Measurements from ENCODE around the gene TRIAP1.
"Not testable (repeated sequence)": the region's sequence is repeated elsewhere in the genome, so short reads cannot be mapped to it uniquely, and the experiment has no call there.

Gene TRIAP1

GRCh38 chr12:120445911-120446843 lies at the start of gene TRIAP1, which contains the start of gene GATC:
Gene TRIAP1, minus strand, starts transcription at chr12:120446384. Its CDS starts 12 bp downstream, at chr12:120446372.
Gene GATC, plus strand, starts transcription at chr12:120446444. Its CDS starts 37 bp downstream, at chr12:120446481.
- DNase-seq (ENCODE audit: low read depth): peak; percentile 78

GRCh38 chr12:120495186-120495730 lies 49.1 kb upstream of the TRIAP1 start:
- DNase-seq (ENCODE audit: low read depth): no peak

DNA sequence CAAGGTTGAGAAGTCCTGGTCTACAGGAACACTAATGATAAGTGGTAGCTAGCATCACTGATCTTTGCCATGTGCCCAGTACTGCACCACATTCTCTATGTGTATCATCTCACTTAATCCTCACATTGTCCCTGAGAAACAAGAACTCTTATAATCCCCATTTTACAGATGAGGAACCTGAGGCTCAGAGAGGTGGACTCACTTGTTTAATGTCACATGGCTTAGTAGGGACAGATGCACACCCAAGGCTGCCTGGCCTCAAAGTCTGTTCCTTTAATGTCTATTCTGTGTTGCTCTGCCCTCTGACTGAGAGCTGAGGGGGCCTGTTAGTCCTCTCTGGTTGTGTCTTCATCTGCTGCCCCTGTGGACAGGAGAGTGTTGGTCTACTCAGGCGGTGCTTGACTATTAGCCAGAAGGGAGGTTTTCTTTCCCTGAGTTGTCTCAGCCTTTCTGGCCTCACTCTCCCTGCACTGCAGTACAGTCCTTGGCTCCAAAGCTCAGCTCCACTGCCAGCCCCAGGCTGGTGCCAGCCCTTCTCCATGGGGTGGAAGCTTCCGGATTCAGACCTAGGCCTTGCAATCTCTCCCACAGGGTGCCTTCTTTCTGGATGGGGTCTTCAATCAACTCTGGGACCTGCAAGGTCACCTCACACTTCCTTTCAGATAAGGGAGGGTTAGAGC lies 44.8 kb upstream of the TRIAP1 start:
- no peak for DNase-seq (ENCODE audit: low read depth)

DNA sequence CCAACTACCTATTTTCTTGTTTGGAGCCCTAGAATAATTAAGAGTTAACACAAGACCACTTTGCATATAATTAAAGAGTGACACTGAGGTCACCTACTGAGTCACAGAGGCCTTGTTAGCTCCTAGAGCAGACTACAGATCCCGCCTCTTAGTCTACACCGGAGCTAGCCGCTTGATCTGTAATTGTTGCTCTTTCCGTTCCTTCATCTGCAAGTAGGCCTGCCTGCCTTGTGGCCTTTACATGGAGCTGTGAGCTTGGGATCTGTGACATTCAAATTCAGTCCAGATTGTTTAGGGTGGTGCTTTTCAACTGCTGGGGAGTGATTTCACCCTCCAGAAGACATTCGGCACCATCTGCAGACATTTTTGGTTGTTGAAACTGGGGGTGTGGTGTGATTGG lies 44.1 kb upstream of the TRIAP1 start:
- DNase-seq (ENCODE audit: low read depth): no peak

GRCh38 chr12:120489018-120489417 lies 42.8 kb upstream of the TRIAP1 start:
- DNase-seq (ENCODE audit: low read depth): no peak

GRCh38 chr12:120488057-120488640 lies 42.0 kb upstream of the TRIAP1 start:
- DNase-seq (ENCODE audit: low read depth): no peak

DNA sequence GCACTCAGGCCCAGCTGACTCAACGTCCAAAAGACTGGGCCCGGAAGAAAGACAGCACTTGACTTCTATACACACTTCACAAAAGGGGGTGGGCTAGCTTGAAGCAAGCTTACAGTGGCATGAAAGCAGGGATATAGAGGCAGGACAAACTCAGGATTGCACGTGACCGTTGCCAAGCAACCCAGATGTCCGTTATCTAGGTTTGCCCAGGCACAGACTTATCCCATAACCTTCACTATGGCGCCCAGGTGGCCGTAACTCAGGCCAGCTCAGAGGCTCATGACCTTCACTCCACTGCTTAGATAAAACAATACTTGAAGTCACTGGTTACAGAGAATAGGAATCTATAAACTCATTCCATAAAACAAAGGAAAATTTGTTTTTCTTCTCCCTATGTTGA lies 41.4 kb upstream of the TRIAP1 start:
- not testable (repeated sequence) for DNase-seq (ENCODE audit: low read depth)

GRCh38 chr12:120485961-120486881 lies 40.0 kb upstream of the TRIAP1 start:
- no peak for DNase-seq (ENCODE audit: low read depth)

DNA sequence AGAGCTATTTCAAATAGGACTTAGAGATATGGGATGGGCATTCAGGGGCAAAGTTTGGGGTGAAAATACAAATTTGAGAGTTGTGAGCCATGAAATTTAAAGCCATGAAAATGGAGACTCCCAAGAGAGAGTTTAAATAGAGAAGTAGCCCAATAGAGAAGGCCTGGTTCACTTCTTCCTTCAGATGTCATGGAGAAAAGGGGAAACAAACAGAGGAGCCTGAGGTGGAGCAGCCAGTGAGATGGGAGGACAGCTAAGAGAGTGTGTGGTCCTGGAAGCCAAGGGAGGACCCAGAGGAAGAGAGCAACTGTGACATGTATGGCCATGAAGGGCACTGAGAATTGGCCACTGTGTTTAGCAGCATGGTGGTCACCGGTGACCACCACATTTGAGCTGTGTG lies 37.4 kb upstream of the TRIAP1 start:
- DNase-seq (ENCODE audit: low read depth): no peak

DNA sequence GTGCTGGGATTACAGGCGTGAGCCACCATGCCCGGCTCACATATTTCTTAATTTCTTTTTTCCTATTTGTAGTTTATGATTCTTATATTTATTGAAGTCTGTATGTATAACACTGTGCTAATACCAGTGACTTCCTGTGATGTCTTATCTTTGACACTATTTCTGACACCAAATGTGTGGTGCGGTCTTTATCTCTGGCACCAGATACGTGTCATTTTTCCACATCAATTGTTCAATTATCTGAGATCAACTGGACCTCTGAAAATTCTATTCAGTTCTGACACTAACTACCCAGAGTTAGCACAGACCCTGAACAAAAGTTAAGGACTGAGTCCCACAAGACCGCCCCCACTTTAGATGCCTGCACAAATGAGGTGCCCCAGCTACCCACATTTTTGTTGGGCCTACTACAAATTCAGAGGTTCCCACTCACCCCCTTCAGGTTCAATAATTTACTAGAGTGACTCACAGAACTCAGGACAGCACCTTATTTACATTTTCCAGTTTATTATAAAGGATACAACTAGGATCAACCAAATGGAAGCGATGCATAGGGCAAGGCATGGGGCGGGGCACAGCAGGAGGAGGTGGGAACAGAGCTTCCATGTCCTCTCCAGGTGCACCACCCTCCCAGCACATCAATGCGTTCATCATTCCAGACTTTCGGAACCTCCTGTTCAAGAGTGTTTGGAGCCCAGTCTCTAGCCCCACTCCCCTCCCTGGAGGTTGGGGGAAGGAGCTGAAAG lies 35.0 kb upstream of the TRIAP1 start:
- DNase-seq (ENCODE audit: low read depth): no peak

DNA sequence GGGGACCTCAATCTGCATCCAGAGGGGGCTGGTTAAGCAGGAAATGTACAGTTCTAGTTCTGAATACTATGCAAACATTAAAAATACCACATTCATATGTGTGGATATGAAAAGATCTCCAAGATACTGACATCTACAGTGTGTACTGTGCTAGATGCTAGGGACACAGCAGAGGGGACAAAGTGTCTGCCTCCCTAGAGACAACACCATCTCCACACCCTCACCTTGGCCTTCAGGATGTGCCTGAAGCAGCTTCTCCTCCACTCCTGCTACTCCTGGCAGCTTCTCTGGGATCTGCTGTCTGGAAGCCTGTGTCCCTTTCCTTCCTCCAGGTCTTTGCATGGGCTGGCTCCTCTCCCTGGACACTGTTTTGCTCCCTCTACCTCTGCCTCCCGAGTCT lies 34.0 kb upstream of the TRIAP1 start:
- DNase-seq (ENCODE audit: low read depth): no peak

- DNase-seq (ENCODE audit: low read depth): no peak
Measured at GRCh38 chr12:120479458-120479857, 33.3 kb upstream of the TRIAP1 start.

DNA sequence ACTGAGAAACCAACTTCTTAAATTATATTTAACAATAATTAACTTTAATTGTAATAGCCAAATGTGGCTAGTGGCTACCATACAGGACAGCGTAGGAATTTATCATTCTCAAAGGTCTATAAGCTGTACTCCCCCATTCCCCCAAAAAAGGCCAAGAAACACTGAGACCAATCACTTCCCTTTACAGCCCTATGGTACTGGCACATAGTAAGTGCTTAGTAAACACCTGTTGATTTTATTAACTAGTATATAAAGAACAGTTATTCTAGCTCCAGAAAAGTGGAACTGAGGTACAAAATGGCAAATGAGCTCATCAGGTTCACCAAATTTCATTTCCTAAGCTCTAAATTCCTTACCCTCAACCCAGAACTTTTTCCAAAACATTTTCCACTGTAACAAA lies 29.5 kb upstream of the TRIAP1 start:
- no peak for DNase-seq (ENCODE audit: low read depth)

- DNase-seq (ENCODE audit: low read depth): no peak
Measured at GRCh38 chr12:120474616-120474960, 28.4 kb upstream of the TRIAP1 start.

GRCh38 chr12:120473807-120474615 lies 27.8 kb upstream of the TRIAP1 start:
- no peak for DNase-seq (ENCODE audit: low read depth)

DNA sequence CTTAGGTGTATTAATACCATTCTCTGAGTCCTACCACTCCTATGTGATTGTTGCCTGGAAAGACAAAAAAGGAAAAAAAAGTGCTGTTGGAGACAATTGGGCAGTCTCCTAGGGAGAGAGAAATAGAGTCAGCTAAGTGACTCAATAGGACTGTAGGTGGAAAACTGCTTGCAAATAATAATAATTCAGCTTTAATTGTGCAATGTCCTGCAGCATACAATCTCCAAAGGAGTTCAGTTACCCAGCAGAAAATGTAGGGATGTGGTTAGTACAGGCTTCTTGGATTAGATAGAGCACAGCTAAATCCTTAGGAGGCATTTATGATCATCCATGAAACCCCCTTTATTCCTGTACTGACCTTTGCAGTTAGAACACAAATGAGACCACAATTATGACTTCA lies 26.3 kb upstream of the TRIAP1 start:
- DNase-seq (ENCODE audit: low read depth): no peak

DNA sequence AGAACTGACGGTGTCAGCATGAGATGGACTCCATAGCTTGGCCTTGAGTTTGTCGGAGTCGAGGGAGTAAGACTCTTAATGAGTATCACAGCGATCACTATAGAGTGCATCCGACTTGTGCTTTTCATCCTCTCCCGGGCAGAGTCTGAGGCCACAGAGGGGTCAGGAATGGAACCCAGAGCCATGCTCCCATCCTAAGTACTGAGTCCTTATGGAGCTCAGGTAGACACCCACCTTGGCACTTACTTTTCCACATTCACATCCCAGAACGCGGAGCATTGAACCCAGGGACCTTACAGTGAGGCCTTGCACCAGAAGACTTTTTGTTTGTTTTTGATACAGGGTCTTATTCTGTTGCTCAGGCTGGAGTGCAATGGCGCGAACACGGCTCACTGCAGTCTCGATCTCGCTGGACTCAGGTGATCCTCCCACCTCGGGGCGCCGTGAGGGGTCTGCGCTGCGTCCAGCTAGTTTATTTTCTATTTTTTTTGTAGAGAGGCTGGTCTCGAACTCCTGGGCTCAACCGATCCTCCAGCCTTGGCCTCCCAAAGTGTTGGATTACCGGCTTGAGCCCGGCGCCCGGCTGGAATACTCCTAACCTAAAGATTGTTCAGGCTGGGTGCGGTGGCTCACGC lies 24.1 kb upstream of the TRIAP1 start:
- DNase-seq (ENCODE audit: low read depth): no peak

- peak; percentile 97 for DNase-seq (ENCODE audit: low read depth)
Measured at GRCh38 chr12:120469450-120470149, 23.4 kb upstream of the TRIAP1 start, which contains the start of gene SRSF9. Gene SRSF9, minus strand, starts transcription at chr12:120469748. Its CDS starts 139 bp downstream, at chr12:120469609.
